Endothelial cell of umbilical vein (primary cell): Measurements from ENCODE around the gene MED14. TPM values are rescaled to one million over a fixed set of nuclear protein-coding genes. Genes with fewer than 3 reads are reported as not detected.
A peak's percentile ranks its signal among the peaks of the same experiment; 100 is the strongest.

Source experiments
- BruUV-seq: library from RNA; stranded (reverse); fragments of 400-500 nt; replicated peaks from 2 replicates; lab custom pipeline; 2021; lab: Mats Ljungman, UMichigan
- CTCF ChIA-PET: fragments of 300-600, 350-600 bp; sonication (Branson Sonifier 250); formaldehyde crosslinking; loops from one replicate; lab custom pipeline; 2021; ENCODE audit warnings: antibody characterized with exemption, inconsistent platforms; lab: Charles Lee
- POLR2A ChIA-PET: fragments of 300-600, 350-600 bp; sonication (Branson Sonifier 250); formaldehyde crosslinking; loops from one replicate; lab custom pipeline; 2021; ENCODE audit warnings: antibody characterized with exemption, inconsistent platforms; lab: Charles Lee
- DNase-seq: peaks from one replicate; pipeline ENCODE4 v3.0.0-alpha.2; 2011; ENCODE audit warnings: low read depth, low spot score
- FAIRE-seq: peaks from 2 replicates; lab custom pipeline; 2011; peaks lifted over from hg19 to GRCh38; lab: Jason Lieb, UNC
- H2AFZ ChIP-seq: 2 replicates; pipeline ENCODE4 v1.6.0; 2012; ENCODE audit warnings: low read depth, low read length, control low read depth, inconsistent platforms
- H3K27ac ChIP-seq: 2 replicates; pipeline ENCODE4 v1.5.1; 2011; ENCODE audit warnings: low read depth, mild to moderate bottlenecking, control low read depth, low read length, moderate library complexity; ENCODE audit not compliant: insufficient read depth
- H3K27me3 ChIP-seq, 2 experiments: 2 replicates each; pipeline versions ENCODE4 v1.6.0 to v1.6.1; 2011; ENCODE audit warnings: low read length in 2 of 2, mixed read lengths in 1 of 2; ENCODE audit not compliant: control insufficient read depth in 2 of 2, insufficient read depth in 2 of 2
- H3K36me3 ChIP-seq, 2 experiments: 2 replicates in 1 of 2; 3 replicates in 1 of 2; pipeline ENCODE4 v1.5.1; 2011; ENCODE audit warnings: low read length in 2 of 2, mild to moderate bottlenecking in 1 of 2, moderate library complexity in 1 of 2; ENCODE audit not compliant: control insufficient read depth in 2 of 2, insufficient read depth in 2 of 2; ENCODE audit errors: extremely low read depth in 1 of 2
- H3K4me1 ChIP-seq: 3 replicates; pipeline ENCODE4 v1.5.1; 2011; ENCODE audit warnings: mild to moderate bottlenecking, low read length; ENCODE audit not compliant: control insufficient read depth, insufficient read depth; ENCODE audit errors: extremely low read depth
- H3K4me2 ChIP-seq: 2 replicates; pipeline ENCODE4 v1.6.1; 2011; ENCODE audit warnings: low read length, control low read depth, mixed read lengths; ENCODE audit not compliant: insufficient read depth
- H3K4me3 ChIP-seq, 3 experiments: fragments of 200-600 bp in 1 of 3; sonication (generic), shearing (Covaris generic) in 1 of 3; replicated peaks in 1 of 3; 2 replicates each; pipeline ENCODE4 v1.5.1; 2011 to 2016; ENCODE audit warnings: control low read depth in 3 of 3, low read length in 3 of 3, mild to moderate bottlenecking in 2 of 3, inconsistent platforms in 1 of 3, low read depth in 1 of 3, moderate library complexity in 1 of 3; ENCODE audit not compliant: insufficient read depth in 1 of 3
- H3K79me2 ChIP-seq: 2 replicates; pipeline ENCODE4 v1.6.0; 2012; ENCODE audit warnings: low read length, inconsistent platforms; ENCODE audit not compliant: control insufficient read depth, insufficient read depth
- H3K9ac ChIP-seq: replicated peaks from 2 replicates; pipeline ENCODE3; 2011; ENCODE audit warnings: low read length, control low read depth; ENCODE audit not compliant: insufficient read depth; ENCODE audit errors: extremely low read depth
- H3K9me1 ChIP-seq: replicated peaks from 3 replicates; pipeline ENCODE4 v1.6.0; 2011; ENCODE audit warnings: mild to moderate bottlenecking, low read length; ENCODE audit not compliant: control insufficient read depth, insufficient read depth; ENCODE audit errors: extremely low read depth
- H3K9me3 ChIP-seq: replicated peaks from 2 replicates; pipeline ENCODE4 v1.5.1; 2012; ENCODE audit warnings: low read length, inconsistent platforms; ENCODE audit not compliant: control insufficient read depth, insufficient read depth
- H4K20me1 ChIP-seq: replicated peaks from 2 replicates; pipeline ENCODE3; 2011; ENCODE audit warnings: mild to moderate bottlenecking, low read length; ENCODE audit not compliant: control insufficient read depth, insufficient read depth; ENCODE audit errors: extremely low read depth
- EZH2 ChIP-seq: IDR thresholded peaks from 2 replicates; pipeline ENCODE4 v1.6.1; 2012; ENCODE audit warnings: borderline replicate concordance, low read depth, mild to moderate bottlenecking, moderate library complexity, low read length, inconsistent platforms; ENCODE audit not compliant: severe bottlenecking
- FOS ChIP-seq: IDR thresholded peaks from 2 replicates; pipeline ENCODE4 v1.6.1; 2011; ENCODE audit warnings: mild to moderate bottlenecking, low read length, moderate library complexity, borderline replicate concordance; ENCODE audit not compliant: insufficient read depth
- GATA2 ChIP-seq: IDR thresholded peaks from 2 replicates; pipeline ENCODE4 v1.7.0; 2011; ENCODE audit warnings: low read depth, mild to moderate bottlenecking, moderate library complexity, mixed read lengths, low read length; ENCODE audit not compliant: insufficient read length, insufficient read depth
- JUN ChIP-seq: IDR thresholded peaks from 2 replicates; pipeline ENCODE4 v1.6.1; 2011; ENCODE audit warnings: borderline replicate concordance, low read depth; ENCODE audit not compliant: insufficient read length, insufficient read depth
- MAX ChIP-seq: IDR thresholded peaks from 2 replicates; pipeline ENCODE4 v1.6.1; 2011; ENCODE audit not compliant: insufficient read depth, insufficient read length
- MYC ChIP-seq: IDR thresholded peaks from one replicate; pipeline ENCODE4 v1.6.1; 2011; ENCODE audit warnings: mild to moderate bottlenecking, low read depth, low read length
- POLR2A ChIP-seq: IDR thresholded peaks from 2 replicates; pipeline ENCODE4 v1.6.1; 2012; ENCODE audit warnings: low read depth, mild to moderate bottlenecking, control low read depth, low read length
- POLR2AphosphoS5 ChIP-seq: IDR thresholded peaks from 2 replicates; pipeline ENCODE4 v1.6.1; 2012; ENCODE audit warnings: low read depth, mild to moderate bottlenecking, control low read depth, low read length, moderate library complexity; ENCODE audit not compliant: insufficient read depth
- dilution Hi-C: fragments of 300-500 bp; cut with MboI; formaldehyde crosslinking; loops from one replicate; pipeline ENCODE4 v1.15.0; 2019; ENCODE audit warnings: low sequenced_read_pairs; ENCODE audit not compliant: extremely low pct_ligation_motif_present
- intact Hi-C: fragments of 100-400 bp; cut with micrococcal nuclease; formaldehyde crosslinking; loops from one replicate; pipeline ENCODE4 v1.10.0; 2022
- polyA plus RNA-seq, 4 experiments: library from polyadenylated mRNA; depleted of rRNA in 3 of 4; stranded (reverse) in 3 of 4; unstranded in 1 of 4; fragments of >200 nt; gene quantifications; 2 replicates each; pipeline versions ENCODE4 v1.2.1 to v1.2.3, GENCODE V29; 2011 to 2012; ENCODE audit warnings: missing spikeins in 1 of 4
- total RNA-seq: library from RNA; stranded (reverse); gene quantifications from 2 replicates; pipeline ENCODE4 v1.2.3, GENCODE V29; 2021
- TF ChIP-seq, protein P1 (sequence below), 2 donors: IDR thresholded peaks; 1 replicate in 1 of 2; 2 replicates in 1 of 2; pipeline ENCODE4 v1.5.1; 2011; ENCODE audit warnings: low read length in 2 of 2, mild to moderate bottlenecking in 2 of 2, moderate library complexity in 2 of 2, control low read depth in 1 of 2, inconsistent platforms in 1 of 2, low read depth in 1 of 2; ENCODE audit not compliant: insufficient read depth in 1 of 2; ENCODE audit errors: extremely low read depth in 1 of 2

MED14 gene
- total and polyA plus RNA-seq, 2 donors (not counting 3 experiments of a cell fraction or from before 2014, with no cell fraction given), result 25.6 to 55.8 TPM

DNA sequence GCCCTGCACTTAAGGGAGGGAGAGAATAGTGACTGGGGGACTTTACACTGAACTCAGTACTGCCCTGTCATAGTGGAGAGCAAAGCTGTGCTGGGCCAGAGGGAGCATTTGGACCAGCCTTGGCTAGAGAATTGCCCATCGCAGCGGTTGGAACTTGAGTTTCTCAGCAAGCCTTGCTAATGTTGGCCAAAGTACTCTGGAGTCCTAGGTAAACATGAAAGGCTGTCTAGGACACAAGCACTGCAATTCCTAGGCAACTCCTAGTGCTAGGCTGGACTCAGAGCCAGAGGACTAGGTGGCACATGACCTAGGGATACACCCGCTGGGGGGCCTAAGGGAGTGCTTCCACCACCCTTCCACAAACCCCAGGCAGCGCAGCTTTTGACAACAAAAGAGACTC is 15.0 kb downstream of the MED14 start:
- Histone ChIP-seq H3K9me3 (no peaks in the 10 kb centered on the region), H3K36me3 (no peaks in the 10 kb centered on the region), H3K4me1 (peaks cover 3% of the 10 kb centered on the region), H3K79me2 (peaks cover 54% of the 10 kb centered on the region), H3K4me2 (no peak overlapping the region), H3K27me3 (no peaks in the 10 kb centered on the region), H3K4me3 (no peak overlapping the region), H4K20me1 (no peaks in the 10 kb centered on the region), H2AFZ (no peak overlapping the region), H3K27ac (no peak overlapping the region), H3K9ac (no peak overlapping the region), H3K9me1 (no peaks in the 10 kb centered on the region)
- dilution Hi-C loops (no loop called here), intact Hi-C loops (no loop called here)
- FAIRE-seq (peak; percentile 18), DNase-seq (no peak)
- BruUV-seq, result no TSS peak
- TF ChIP-seq, protein P1, sequence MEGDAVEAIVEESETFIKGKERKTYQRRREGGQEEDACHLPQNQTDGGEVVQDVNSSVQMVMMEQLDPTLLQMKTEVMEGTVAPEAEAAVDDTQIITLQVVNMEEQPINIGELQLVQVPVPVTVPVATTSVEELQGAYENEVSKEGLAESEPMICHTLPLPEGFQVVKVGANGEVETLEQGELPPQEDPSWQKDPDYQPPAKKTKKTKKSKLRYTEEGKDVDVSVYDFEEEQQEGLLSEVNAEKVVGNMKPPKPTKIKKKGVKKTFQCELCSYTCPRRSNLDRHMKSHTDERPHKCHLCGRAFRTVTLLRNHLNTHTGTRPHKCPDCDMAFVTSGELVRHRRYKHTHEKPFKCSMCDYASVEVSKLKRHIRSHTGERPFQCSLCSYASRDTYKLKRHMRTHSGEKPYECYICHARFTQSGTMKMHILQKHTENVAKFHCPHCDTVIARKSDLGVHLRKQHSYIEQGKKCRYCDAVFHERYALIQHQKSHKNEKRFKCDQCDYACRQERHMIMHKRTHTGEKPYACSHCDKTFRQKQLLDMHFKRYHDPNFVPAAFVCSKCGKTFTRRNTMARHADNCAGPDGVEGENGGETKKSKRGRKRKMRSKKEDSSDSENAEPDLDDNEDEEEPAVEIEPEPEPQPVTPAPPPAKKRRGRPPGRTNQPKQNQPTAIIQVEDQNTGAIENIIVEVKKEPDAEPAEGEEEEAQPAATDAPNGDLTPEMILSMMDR (IDR thresholded peaks at IDR 0.05; ENCODE audit: extremely low read depth in 1 of 2, insufficient read depth in 1 of 2, low read depth in 1 of 2, low read length in 2 of 2), result no peak
- TF ChIP-seq MAX (no peak), POLR2A (no peak), FOS (no peak), GATA2 (no peak), JUN (no peak), POLR2AphosphoS5 (no peak), MYC (no peak), EZH2 (no peak)
- ChIA-PET CTCF (no interaction called here), POLR2A (no interaction called here)
